ENCODE results near the gene CMTM8. TPM values are rescaled to one million over a fixed set of nuclear protein-coding genes. Genes with fewer than 3 reads are reported as not detected.

The CMTM8 gene
- polyA plus RNA-seq, 1 donor from 2014 or later = 0.25 TPM

GRCh38 chr3:32301426-32301825 is 62.9 kb downstream of the CMTM8 start:
- Mint-ChIP-seq H3K27me3 (peaks cover 6% of the 10 kb centered on the region), H3K4me1 (peaks cover 0 to 4% (median 2%) of the 10 kb centered on the region in 3 donors), H3K27ac (no peak overlapping the region), H3K4me3 (no peak overlapping the region), H3K36me3 (no peaks in the 10 kb centered on the region), H3K9me3 (no peaks in the 10 kb centered on the region)

- H3K27ac Mint-ChIP-seq = no peak overlapping the region
- peaks cover 0 to 3% (median 0%) of the 10 kb centered on the region in 3 donors for H3K4me1 Mint-ChIP-seq
- no peaks in the 10 kb centered on the region for H3K36me3 Mint-ChIP-seq
- no peak overlapping the region for H3K4me3 Mint-ChIP-seq
- peaks cover 0 to 2% (median 0%) of the 10 kb centered on the region in 3 donors for H3K9me3 Mint-ChIP-seq
- H3K27me3 Mint-ChIP-seq = peaks cover 6% of the 10 kb centered on the region
These were observed 64.3 kb downstream of the CMTM8 start for GRCh38 chr3:32302601-32303398.

- H3K4me1 Mint-ChIP-seq = peaks cover 0 to 3% (median 0%) of the 10 kb centered on the region in 3 donors
- H3K4me3 Mint-ChIP-seq = no peak overlapping the region
- peaks cover 0 to 2% (median 0%) of the 10 kb centered on the region in 3 donors for H3K9me3 Mint-ChIP-seq
- no peaks in the 10 kb centered on the region for H3K36me3 Mint-ChIP-seq
- no peak overlapping the region for H3K27ac Mint-ChIP-seq
- peaks cover 7% of the 10 kb centered on the region for H3K27me3 Mint-ChIP-seq
These were observed 64.9 kb downstream of the CMTM8 start for GRCh38 chr3:32303399-32303747.

GRCh38 chr3:32303977-32304881 is 65.7 kb downstream of the CMTM8 start:
- peaks cover 0 to 2% (median 0%) of the 10 kb centered on the region in 3 donors for H3K9me3 Mint-ChIP-seq
- peaks cover 0 to 2% (median 0%) of the 10 kb centered on the region in 3 donors for H3K4me1 Mint-ChIP-seq
- H3K27me3 Mint-ChIP-seq = peaks cover 8% of the 10 kb centered on the region
- H3K4me3 Mint-ChIP-seq = no peak overlapping the region
- no peak overlapping the region for H3K27ac Mint-ChIP-seq
- no peaks in the 10 kb centered on the region for H3K36me3 Mint-ChIP-seq

- peaks cover 0 to 2% (median 0%) of the 10 kb centered on the region in 3 donors for H3K9me3 Mint-ChIP-seq
- peaks cover 3 to 5% (median 4%) of the 10 kb centered on the region in 3 donors for H3K4me1 Mint-ChIP-seq
- H3K27ac Mint-ChIP-seq = no peak overlapping the region
- peaks cover 5% of the 10 kb centered on the region for H3K27me3 Mint-ChIP-seq
- H3K36me3 Mint-ChIP-seq = no peaks in the 10 kb centered on the region
- no peak overlapping the region for H3K4me3 Mint-ChIP-seq
These were observed 66.9 kb downstream of the CMTM8 start for GRCh38 chr3:32305361-32305876.

GRCh38 chr3:32306072-32306471 is 67.6 kb downstream of the CMTM8 start:
- peaks cover 5% of the 10 kb centered on the region for H3K27me3 Mint-ChIP-seq

GRCh38 chr3:32307591-32307990 is 69.1 kb downstream of the CMTM8 start:
- H3K4me1 Mint-ChIP-seq = peaks cover 3 to 5% (median 4%) of the 10 kb centered on the region in 3 donors
- no peaks in the 10 kb centered on the region for H3K36me3 Mint-ChIP-seq
- no peak overlapping the region for H3K4me3 Mint-ChIP-seq
- peaks cover 10% of the 10 kb centered on the region for H3K27me3 Mint-ChIP-seq
- peaks cover 0 to 2% (median 0%) of the 10 kb centered on the region in 3 donors for H3K9me3 Mint-ChIP-seq
- H3K27ac Mint-ChIP-seq = peak overlapping the region in 1 of 3 donors; percentile 65

More at GRCh38 chr3:32306072-32306471, 67.6 kb downstream of the CMTM8 start:
- no peak overlapping the region for H3K4me3 Mint-ChIP-seq
- no peaks in the 10 kb centered on the region for H3K36me3 Mint-ChIP-seq
- peaks cover 0 to 2% (median 0%) of the 10 kb centered on the region in 3 donors for H3K9me3 Mint-ChIP-seq
- peaks cover 3 to 5% (median 4%) of the 10 kb centered on the region in 3 donors for H3K4me1 Mint-ChIP-seq
- H3K27ac Mint-ChIP-seq = peak overlapping the region in 1 of 3 donors; percentile 24

GRCh38 chr3:32308378-32308777 is 69.9 kb downstream of the CMTM8 start:
- Mint-ChIP-seq H3K9me3 (peaks cover 0 to 2% (median 0%) of the 10 kb centered on the region in 3 donors), H3K4me3 (no peak overlapping the region), H3K4me1 (peaks cover 3 to 5% (median 4%) of the 10 kb centered on the region in 3 donors), H3K27ac (no peak overlapping the region), H3K27me3 (peaks cover 11% of the 10 kb centered on the region), H3K36me3 (no peaks in the 10 kb centered on the region)

- Mint-ChIP-seq H3K36me3 (no peaks in the 10 kb centered on the region), H3K4me1 (peaks cover 3 to 5% (median 4%) of the 10 kb centered on the region in 3 donors), H3K27ac (no peak overlapping the region), H3K9me3 (peaks cover 0 to 2% (median 0%) of the 10 kb centered on the region in 3 donors), H3K27me3 (peaks cover 11% of the 10 kb centered on the region), H3K4me3 (no peak overlapping the region)
These were observed 71.3 kb downstream of the CMTM8 start for GRCh38 chr3:32309654-32310242.

GRCh38 chr3:32310336-32310735 is 71.9 kb downstream of the CMTM8 start:
- no peaks in the 10 kb centered on the region for H3K36me3 Mint-ChIP-seq
- peaks cover 9% of the 10 kb centered on the region for H3K27me3 Mint-ChIP-seq
- no peak overlapping the region for H3K27ac Mint-ChIP-seq
- peaks cover 3 to 5% (median 4%) of the 10 kb centered on the region in 3 donors for H3K4me1 Mint-ChIP-seq
- peaks cover 0 to 2% (median 0%) of the 10 kb centered on the region in 3 donors for H3K9me3 Mint-ChIP-seq
- H3K4me3 Mint-ChIP-seq = no peak overlapping the region

- Mint-ChIP-seq H3K4me3 (no peak overlapping the region), H3K27me3 (peaks cover 9% of the 10 kb centered on the region), H3K36me3 (no peaks in the 10 kb centered on the region), H3K9me3 (peaks cover 0 to 2% (median 0%) of the 10 kb centered on the region in 3 donors), H3K27ac (no peak overlapping the region), H3K4me1 (peaks cover 3 to 5% (median 4%) of the 10 kb centered on the region in 3 donors)
These were observed 72.7 kb downstream of the CMTM8 start for GRCh38 chr3:32310918-32311839.

- peaks cover 9% of the 10 kb centered on the region for H3K27me3 Mint-ChIP-seq
- H3K9me3 Mint-ChIP-seq = no peaks in the 10 kb centered on the region
- no peak overlapping the region for H3K27ac Mint-ChIP-seq
- no peaks in the 10 kb centered on the region for H3K36me3 Mint-ChIP-seq
- H3K4me3 Mint-ChIP-seq = no peak overlapping the region
- peaks cover 3 to 5% (median 4%) of the 10 kb centered on the region in 3 donors for H3K4me1 Mint-ChIP-seq
These were observed 73.8 kb downstream of the CMTM8 start for GRCh38 chr3:32312251-32312650.

- Mint-ChIP-seq H3K4me1 (peaks cover 3 to 4% (median 3%) of the 10 kb centered on the region in 3 donors), H3K4me3 (no peak overlapping the region), H3K27me3 (peaks cover 9% of the 10 kb centered on the region), H3K9me3 (no peaks in the 10 kb centered on the region), H3K27ac (no peak overlapping the region), H3K36me3 (no peaks in the 10 kb centered on the region)
These were observed 74.7 kb downstream of the CMTM8 start for GRCh38 chr3:32313169-32313568.
